ES-I3 (cell line): ENCODE measurements around the gene FMNL3.

ENCODE experiments used
- H3K36me3 ChIP-seq: 2 replicates; pipeline ENCODE4 v1.6.1; 2013; ENCODE audit warnings: mild to moderate bottlenecking, low read length, control low read depth, moderate library complexity; ENCODE audit not compliant: insufficient read depth
- H3K4me1 ChIP-seq: 2 replicates; pipeline ENCODE4 v1.6.1; 2013; ENCODE audit warnings: mild to moderate bottlenecking, control low read depth, low read length; ENCODE audit not compliant: insufficient read depth
- H3K9ac ChIP-seq: 2 replicates; pipeline ENCODE4 v1.6.1; 2013; ENCODE audit warnings: low read depth, mild to moderate bottlenecking, low read length, moderate library complexity
- H3K9me3 ChIP-seq: 2 replicates; pipeline ENCODE4 v1.6.1; 2013; ENCODE audit warnings: mild to moderate bottlenecking, low read length, moderate library complexity; ENCODE audit not compliant: control insufficient read depth, insufficient read depth

The FMNL3 gene

GRCh38 chr12:49675137-49675536 lies 32.1 kb downstream of the FMNL3 start:
- H3K36me3 ChIP-seq = 0 out of 2 replicates have a peak, but pooled peaks cover 2% of the 10 kb centered on the region
- H3K9ac ChIP-seq = no peak overlapping the region
- peaks cover 20% of the 10 kb centered on the region for H3K4me1 ChIP-seq
- no peaks in the 10 kb centered on the region for H3K9me3 ChIP-seq

GRCh38 chr12:49674318-49674981 lies 32.8 kb downstream of the FMNL3 start:
- H3K9me3 ChIP-seq = no peaks in the 10 kb centered on the region

GRCh38 chr12:49673446-49674317 lies 33.5 kb downstream of the FMNL3 start:
- Histone ChIP-seq H3K9me3 (no peaks in the 10 kb centered on the region), H3K9ac (no peak overlapping the region), H3K36me3 (0 out of 2 replicates have a peak, but pooled peaks cover 2% of the 10 kb centered on the region), H3K4me1 (peaks cover 20% of the 10 kb centered on the region)

More at GRCh38 chr12:49674318-49674981, 32.8 kb downstream of the FMNL3 start:
- H3K4me1 ChIP-seq = peaks cover 20% of the 10 kb centered on the region
- no peak overlapping the region for H3K9ac ChIP-seq
- 0 out of 2 replicates have a peak, but pooled peaks cover 2% of the 10 kb centered on the region for H3K36me3 ChIP-seq

- H3K9me3 ChIP-seq = no peaks in the 10 kb centered on the region
Measured at GRCh38 chr12:49672301-49673217, 34.6 kb downstream of the FMNL3 start.

GRCh38 chr12:49671031-49671765 lies 36.0 kb downstream of the FMNL3 start:
- H3K4me1 ChIP-seq = peaks cover 20% of the 10 kb centered on the region
- no peaks in the 10 kb centered on the region for H3K9me3 ChIP-seq
- 0 out of 2 replicates have a peak, but pooled peaks cover 2% of the 10 kb centered on the region for H3K36me3 ChIP-seq
- H3K9ac ChIP-seq = no peak overlapping the region

More at GRCh38 chr12:49672301-49673217, 34.6 kb downstream of the FMNL3 start:
- 0 out of 2 replicates have a peak, but pooled peaks cover 2% of the 10 kb centered on the region for H3K36me3 ChIP-seq
- peaks cover 20% of the 10 kb centered on the region for H3K4me1 ChIP-seq
- H3K9ac ChIP-seq = no peak overlapping the region

- Histone ChIP-seq H3K9ac (no peak overlapping the region), H3K36me3 (0 out of 2 replicates have a peak, but pooled peaks cover 2% of the 10 kb centered on the region), H3K9me3 (no peaks in the 10 kb centered on the region), H3K4me1 (peaks cover 20% of the 10 kb centered on the region)
Measured at GRCh38 chr12:49669796-49670195, 37.4 kb downstream of the FMNL3 start.

- H3K36me3 ChIP-seq = 0 out of 2 replicates have a peak, but pooled peaks cover 2% of the 10 kb centered on the region
- no peaks in the 10 kb centered on the region for H3K9me3 ChIP-seq
- H3K9ac ChIP-seq = no peak overlapping the region
- peaks cover 26% of the 10 kb centered on the region for H3K4me1 ChIP-seq
Measured at GRCh38 chr12:49667325-49668090, 39.7 kb downstream of the FMNL3 start.

- Histone ChIP-seq H3K4me1 (peaks cover 22% of the 10 kb centered on the region), H3K9me3 (no peaks in the 10 kb centered on the region), H3K9ac (no peak overlapping the region), H3K36me3 (peaks cover 10% of the 10 kb centered on the region; the same call in 1 of the 2 replicates)
Measured at GRCh38 chr12:49666176-49666575, 41.0 kb downstream of the FMNL3 start.

- no peak overlapping the region for H3K9ac ChIP-seq
- H3K9me3 ChIP-seq = no peaks in the 10 kb centered on the region
- peaks cover 8% of the 10 kb centered on the region; the same call in 1 of the 2 replicates for H3K36me3 ChIP-seq
- H3K4me1 ChIP-seq = peaks cover 22% of the 10 kb centered on the region
Measured at GRCh38 chr12:49665384-49665783, 41.8 kb downstream of the FMNL3 start.

- Histone ChIP-seq H3K9me3 (no peaks in the 10 kb centered on the region), H3K4me1 (peaks cover 22% of the 10 kb centered on the region), H3K9ac (no peak overlapping the region), H3K36me3 (peaks cover 8% of the 10 kb centered on the region; the same call in 1 of the 2 replicates)
Measured at GRCh38 chr12:49664591-49665239, 42.5 kb downstream of the FMNL3 start.

- no peak overlapping the region for H3K9ac ChIP-seq
- H3K9me3 ChIP-seq = no peaks in the 10 kb centered on the region
- peaks cover 22% of the 10 kb centered on the region for H3K4me1 ChIP-seq
- peaks cover 8% of the 10 kb centered on the region; the same call in 1 of the 2 replicates for H3K36me3 ChIP-seq
Measured at GRCh38 chr12:49664167-49664566, 43.0 kb downstream of the FMNL3 start.

- Histone ChIP-seq H3K9me3 (no peaks in the 10 kb centered on the region), H3K4me1 (peaks cover 22% of the 10 kb centered on the region), H3K9ac (no peak overlapping the region), H3K36me3 (peaks cover 10% of the 10 kb centered on the region)
Measured at GRCh38 chr12:49662998-49663843, 44.0 kb downstream of the FMNL3 start.
